HG02588 (cell line): Measurements from ENCODE around the gene CIPC.
A peak's percentile ranks its signal among the peaks of the same experiment; 100 is the strongest.

Experiments used
- ATAC-seq: cut with Tn5 transposase; IDR thresholded peaks from one replicate; pipeline ENCODE4 v1.9.1; 2021; ENCODE audit warnings: mild to moderate bottlenecking, moderate library complexity; ENCODE audit not compliant: unreplicated experiment

Gene CIPC

GRCh38 chr14:77069551-77069950, 28.5 kb upstream of the CIPC start:
- ATAC-seq: no peak

DNA sequence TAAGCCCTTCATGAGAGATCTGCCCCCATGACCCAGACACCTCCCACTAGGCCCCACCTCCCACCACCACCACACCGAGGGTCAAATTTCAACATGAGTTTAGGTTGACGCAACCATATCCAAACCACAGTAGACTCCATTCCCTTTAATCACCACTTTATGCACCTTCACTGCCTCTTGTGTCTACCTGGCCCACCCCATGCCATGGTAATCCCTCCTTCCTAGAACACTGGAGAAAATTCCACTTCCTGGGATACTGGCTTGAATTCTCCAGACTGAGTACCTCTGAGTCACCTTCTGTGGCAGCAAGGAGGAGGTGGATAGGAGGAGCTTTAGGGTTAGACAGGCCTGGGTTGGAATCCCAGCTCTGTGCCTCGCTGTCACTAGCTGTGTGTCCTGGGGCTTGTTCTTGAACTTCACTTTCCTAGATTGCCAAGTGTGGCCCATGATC, 26.1 kb upstream of the CIPC start:
- ATAC-seq: no peak

GRCh38 chr14:77074969-77075368, 23.1 kb upstream of the CIPC start:
- ATAC-seq: no peak

GRCh38 chr14:77076113-77076631, 21.9 kb upstream of the CIPC start:
- no peak for ATAC-seq

- ATAC-seq: no peak
Observed at GRCh38 chr14:77077040-77077439, 21.0 kb upstream of the CIPC start.

DNA sequence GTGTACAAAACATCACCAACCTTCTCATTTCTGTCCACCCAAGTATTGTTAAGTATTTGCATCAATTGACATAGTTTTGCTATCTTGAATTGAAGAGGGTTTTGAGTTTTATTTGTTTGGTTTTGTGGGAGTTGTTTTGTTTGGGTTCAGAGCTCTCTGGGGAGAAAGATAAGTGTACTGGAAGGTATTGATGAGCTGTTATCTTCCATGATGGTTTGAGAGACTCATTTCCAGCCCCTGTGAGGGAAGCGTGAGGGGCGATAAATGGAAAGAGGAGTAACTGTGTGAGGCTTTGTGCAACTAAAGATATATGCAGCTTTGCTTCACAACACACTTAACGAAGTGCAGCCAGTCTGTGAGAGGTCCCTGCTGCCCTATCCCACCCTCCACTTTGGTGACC, 15.7 kb upstream of the CIPC start:
- no peak for ATAC-seq

GRCh38 chr14:77083082-77083481, 15.0 kb upstream of the CIPC start:
- ATAC-seq: no peak

DNA sequence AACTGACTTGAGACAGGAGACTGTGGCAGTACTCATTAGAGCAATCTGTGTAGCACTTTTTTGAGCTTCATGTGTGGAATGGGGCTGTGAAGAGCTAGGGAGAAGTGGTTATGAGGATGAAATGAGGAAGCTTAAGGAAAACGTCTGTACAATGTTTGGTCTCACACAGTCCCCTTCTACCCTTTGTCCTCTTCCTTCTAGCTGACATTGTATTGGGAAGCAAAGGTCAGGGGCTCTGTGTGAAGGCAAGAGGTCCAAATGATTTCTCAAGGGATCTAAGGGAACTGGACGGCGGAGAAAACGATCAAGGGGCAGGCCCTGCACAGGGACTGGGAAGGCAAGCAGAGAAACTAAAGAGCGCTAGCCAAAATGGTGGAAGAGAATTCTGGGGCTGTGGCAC, 13.1 kb upstream of the CIPC start:
- no peak for ATAC-seq

DNA sequence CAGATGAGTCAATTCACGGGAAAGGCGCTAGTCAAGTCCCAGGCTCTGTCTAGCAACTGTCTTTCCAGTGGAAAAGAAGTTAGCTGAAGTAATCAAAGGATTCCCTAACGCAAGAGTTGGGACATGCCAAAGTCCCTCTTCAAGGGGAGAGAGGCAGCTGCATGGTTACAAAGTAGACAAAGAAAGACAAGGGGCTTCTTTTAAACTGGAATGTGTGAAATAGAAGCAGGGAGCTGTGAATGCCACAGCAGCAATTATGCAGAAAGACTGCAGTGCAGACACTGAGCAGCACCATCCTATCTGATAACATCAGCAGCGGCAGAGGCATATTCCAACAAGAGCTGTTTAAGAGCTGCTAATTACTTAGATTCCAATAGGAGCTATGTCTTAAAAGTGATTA, 12.5 kb upstream of the CIPC start:
- ATAC-seq: no peak

DNA sequence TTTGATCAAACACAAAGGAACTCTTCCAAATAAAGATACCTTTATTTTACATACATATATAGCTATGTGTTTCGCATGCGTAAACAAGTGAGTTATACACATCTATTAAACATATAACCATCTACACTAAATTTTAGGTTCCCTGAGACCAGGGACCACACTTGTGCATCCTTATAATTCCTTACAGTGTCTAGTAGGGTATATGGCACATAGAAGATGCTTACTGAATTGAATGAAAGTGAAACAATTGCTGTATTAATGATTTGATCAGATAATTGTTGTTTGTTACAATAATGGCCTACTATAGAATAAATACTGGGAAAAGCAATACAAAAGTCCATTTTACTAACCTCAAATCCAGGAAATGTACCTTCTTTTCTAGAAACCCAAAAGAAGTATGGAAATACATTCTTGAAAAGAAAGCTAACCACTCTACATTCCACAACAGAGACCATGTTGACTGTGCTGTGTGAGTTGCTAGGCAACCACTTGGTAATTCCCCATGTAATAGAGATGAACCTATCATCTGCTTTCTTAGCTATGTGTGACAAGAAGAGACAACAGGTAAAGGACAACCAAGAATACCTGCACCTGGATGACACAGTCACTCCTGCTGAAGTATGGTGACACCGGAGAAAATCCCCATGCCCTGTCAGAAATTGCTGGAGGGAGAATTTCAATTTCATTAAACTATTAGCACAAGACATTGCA, 11.9 kb upstream of the CIPC start:
- peak; percentile 62 for ATAC-seq

DNA sequence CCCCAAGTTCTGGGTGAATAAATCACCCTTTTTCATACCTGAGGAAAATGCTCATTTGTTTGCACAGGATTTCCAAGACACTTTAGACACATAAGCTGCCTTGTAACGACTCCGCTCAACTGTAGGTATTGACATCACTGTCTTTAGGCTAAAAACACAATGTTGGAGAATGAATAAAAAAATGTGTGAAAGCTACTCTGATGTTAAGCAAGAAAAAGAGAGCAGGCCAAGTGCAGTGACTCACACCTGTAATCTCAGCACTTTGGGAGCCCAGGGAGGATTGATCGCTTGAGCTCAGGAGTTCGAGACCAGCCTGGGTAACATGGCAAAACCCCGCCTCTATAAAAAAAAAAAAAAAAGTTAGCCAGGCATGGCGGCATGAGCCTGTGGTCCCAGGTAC, 11.1 kb upstream of the CIPC start:
- no peak for ATAC-seq

GRCh38 chr14:77087631-77088030, 10.4 kb upstream of the CIPC start:
- no peak for ATAC-seq

- no peak for ATAC-seq
Observed at GRCh38 chr14:77088219-77088618, 9.8 kb upstream of the CIPC start.

DNA sequence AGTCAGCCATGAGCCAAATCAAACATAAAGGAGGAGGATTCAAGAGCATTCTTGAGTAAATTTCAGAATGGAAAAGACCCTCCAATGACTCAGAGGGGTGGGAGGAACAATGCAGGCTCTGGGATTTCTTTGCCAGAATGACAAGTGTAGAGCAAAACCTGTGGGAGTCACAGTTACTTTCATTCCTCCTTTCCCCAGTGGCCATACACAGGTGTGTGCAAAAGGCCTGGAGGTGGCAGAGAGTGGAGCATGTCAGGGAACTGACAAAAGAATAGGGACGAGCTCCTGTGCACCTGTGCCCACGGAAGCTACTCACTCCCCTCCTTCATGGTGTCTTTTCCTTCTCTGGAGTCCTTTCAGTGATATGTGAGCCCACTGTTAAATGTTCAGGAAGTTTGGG, 9.4 kb upstream of the CIPC start:
- ATAC-seq: no peak

GRCh38 chr14:77091518-77091917, 6.5 kb upstream of the CIPC start:
- ATAC-seq: no peak

DNA sequence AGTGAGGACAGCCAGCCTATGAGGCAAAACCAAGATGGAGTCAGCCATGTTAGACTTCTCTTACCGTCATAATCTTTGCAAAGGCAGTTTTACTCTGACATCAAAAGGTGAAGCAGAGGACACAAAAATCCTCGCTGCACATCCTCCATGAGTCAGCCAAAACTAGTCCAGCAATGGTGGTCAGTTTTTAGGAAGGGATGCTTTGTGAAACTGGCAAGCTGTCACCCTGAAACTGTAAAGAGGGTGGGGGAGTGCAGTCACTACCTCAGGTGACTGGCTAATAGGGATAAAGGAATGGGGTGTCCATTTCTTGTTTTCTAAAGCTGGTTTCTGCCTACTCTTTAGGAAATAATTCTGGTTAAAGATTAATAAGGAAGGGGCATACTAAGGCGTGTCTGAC, 5.4 kb upstream of the CIPC start:
- no peak for ATAC-seq

DNA sequence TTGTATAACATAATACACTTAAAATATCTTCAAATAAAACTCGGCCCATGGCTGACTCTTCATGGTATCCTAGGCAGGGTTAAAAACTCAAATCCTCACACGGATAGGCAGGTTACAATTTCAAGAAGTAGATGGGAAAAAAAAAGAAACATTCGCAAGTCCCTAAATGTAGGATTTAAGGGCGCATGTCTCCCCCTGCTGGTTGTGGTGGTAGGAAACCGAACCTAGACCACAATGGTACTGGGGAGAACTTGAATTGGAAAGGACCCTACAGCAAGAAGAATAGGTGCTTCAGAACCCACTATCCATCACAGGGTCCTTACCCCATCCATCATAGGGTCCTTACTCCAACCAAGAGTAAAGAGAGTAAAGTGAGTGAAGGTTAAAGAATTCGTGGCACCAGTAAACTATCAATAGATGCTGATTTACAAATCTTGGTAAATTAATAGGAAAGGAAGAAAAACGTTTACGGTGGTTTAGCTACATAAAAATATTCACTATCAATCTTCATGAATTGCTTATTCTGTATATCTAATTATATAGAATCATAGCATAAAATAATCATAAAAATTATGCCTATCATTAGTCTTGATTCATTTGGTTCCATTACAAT, 3.3 kb upstream of the CIPC start:
- no peak for ATAC-seq

DNA sequence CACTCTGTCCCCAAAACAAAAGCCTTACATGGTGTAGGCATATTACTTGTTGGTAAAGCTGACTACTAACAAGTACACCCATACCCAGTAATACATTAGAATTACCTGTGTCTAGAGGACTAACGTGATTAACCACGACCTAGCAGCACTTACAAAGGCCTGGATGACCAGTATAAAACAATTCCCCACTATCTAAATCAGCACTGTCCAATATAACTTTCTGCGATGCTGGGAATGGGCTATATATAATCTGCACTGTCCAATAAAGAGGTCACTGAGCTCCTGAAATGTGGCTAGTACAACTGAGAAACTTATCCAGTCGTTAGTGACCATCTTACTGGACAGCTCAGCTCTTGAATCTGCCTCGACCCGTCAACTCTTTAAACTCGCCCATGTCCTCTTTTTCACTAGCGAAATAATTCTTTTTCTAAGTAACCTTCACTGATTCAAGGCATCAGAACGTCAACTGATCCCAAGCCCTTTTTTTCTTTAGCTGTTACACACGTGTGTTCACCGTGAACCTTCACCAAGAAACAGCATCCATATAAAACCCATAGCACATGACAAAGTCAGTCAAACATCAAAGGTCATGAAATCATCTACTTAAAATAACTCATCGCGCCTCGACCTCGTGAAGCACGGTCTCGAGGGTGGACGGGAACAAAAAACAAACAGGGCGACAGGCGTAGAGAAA, 905 bp upstream of the CIPC start:
- ATAC-seq: no peak

DNA sequence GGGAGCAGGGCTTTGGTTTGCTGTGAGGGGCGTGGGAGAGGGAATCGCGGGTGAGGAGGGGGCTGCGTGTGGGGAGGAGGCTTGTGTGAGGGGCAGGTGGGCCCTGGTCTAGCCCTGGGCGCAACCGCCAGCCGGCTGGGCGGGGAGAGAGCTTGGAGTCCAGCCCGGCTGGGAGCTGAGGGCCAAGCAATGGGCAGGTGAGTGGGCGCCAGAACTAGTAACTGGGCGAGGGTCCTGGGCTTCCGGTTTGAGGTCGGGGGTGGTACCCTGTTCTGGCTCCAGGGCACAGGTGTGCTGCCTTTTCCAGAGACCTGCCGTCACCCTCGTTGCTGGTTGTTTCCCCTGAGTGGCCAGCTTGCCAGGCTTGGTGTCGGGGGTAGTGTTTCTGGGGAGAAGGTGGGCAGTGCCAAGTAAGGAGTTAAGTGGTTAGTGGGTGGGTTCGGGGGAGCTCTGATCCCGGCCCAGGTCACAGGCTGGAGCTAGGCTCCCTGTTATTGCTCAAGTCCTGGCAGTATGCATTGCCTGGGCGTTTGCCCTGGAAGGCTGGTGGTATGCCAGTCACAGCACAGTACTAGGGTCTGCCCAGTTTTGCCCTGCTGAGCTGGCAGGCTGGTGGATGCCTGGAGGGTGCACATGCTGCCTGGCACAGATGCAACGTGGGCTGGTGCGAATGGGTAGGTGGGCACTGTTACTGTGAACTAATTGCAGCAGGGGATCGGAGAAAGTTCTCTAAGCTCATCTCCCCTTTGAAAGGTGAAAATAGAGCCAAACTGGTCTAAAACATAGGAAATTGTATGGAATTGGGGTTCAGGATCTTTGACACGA, 683 bp downstream of the CIPC start:
- no peak for ATAC-seq

- no peak for ATAC-seq
Observed at GRCh38 chr14:77099425-77100167, 1.5 kb downstream of the CIPC start.
